GM23338 (cell line): ENCODE results near the gene MAP1LC3B2. TPM values are rescaled to one million over a fixed set of nuclear protein-coding genes. Genes with fewer than 3 reads are reported as not detected.

Experiments
- ATAC-seq: fragments of 200-7000 bp; cut with Tn5 transposase; 3 replicates; pipeline ENCODE4 v1.9.1; 2020
- DNase-seq: peaks from one replicate; pipeline ENCODE4 v3.0.0-alpha.2; 2015; ENCODE audit warnings: low spot score
- H2AFZ ChIP-seq: fragments of 200-600 bp; sonication (generic); 2 replicates; pipeline ENCODE4 v1.8.0; 2016; ENCODE audit warnings: antibody characterized with exemption, mild to moderate bottlenecking, moderate library complexity
- H3F3A ChIP-seq: fragments of 200-600 bp; sonication (generic); replicated peaks from 2 replicates; pipeline ENCODE4 v1.8.0; 2017; ENCODE audit warnings: antibody characterized with exemption, mixed run types, low read depth
- H3K27ac ChIP-seq: fragments of 200-600 bp; sonication (generic); 2 replicates; pipeline ENCODE4 v1.6.1; 2016; ENCODE audit warnings: low read depth
- H3K27me3 ChIP-seq: fragments of 200-600 bp; sonication (generic); 2 replicates; pipeline ENCODE4 v1.8.0; 2016; ENCODE audit warnings: mild to moderate bottlenecking, mixed run types, moderate library complexity; ENCODE audit not compliant: insufficient read depth
- H3K36me3 ChIP-seq: fragments of 200-600 bp; sonication (generic); 2 replicates; pipeline ENCODE4 v1.8.0; 2016; ENCODE audit warnings: mild to moderate bottlenecking; ENCODE audit not compliant: insufficient read depth
- H3K4me1 ChIP-seq: fragments of 200-600 bp; sonication (generic); 2 replicates; pipeline ENCODE4 v1.8.0; 2016; ENCODE audit warnings: mild to moderate bottlenecking, moderate library complexity; ENCODE audit not compliant: insufficient read depth
- H3K4me2 ChIP-seq: fragments of 200-600 bp; sonication (generic); 2 replicates; pipeline ENCODE4 v1.7.1; 2017; ENCODE audit warnings: mixed run types
- H3K4me3 ChIP-seq: fragments of 200-600 bp; sonication (generic); 2 replicates; pipeline ENCODE4 v1.6.1; 2016; ENCODE audit warnings: mixed run types
- H3K79me2 ChIP-seq: fragments of 200-600 bp; sonication (generic); replicated peaks from 2 replicates; pipeline ENCODE4 v1.8.0; 2017; ENCODE audit warnings: mild to moderate bottlenecking; ENCODE audit not compliant: insufficient read depth
- H3K9me2 ChIP-seq: fragments of 200-600 bp; sonication (generic); 2 replicates; pipeline ENCODE4 v1.8.0; 2017; ENCODE audit not compliant: insufficient read depth
- H4K20me1 ChIP-seq: fragments of 200-600 bp; sonication (generic); replicated peaks from 2 replicates; pipeline ENCODE4 v1.8.0; 2017; ENCODE audit warnings: mild to moderate bottlenecking; ENCODE audit not compliant: insufficient read depth
- H3K27ac Mint-ChIP-seq: 2 replicates; pipeline ENCODE4 v1.8.0; 2020; ENCODE audit warnings: inconsistent platforms, mild to moderate bottlenecking, moderate library complexity, mixed read lengths
- H3K27me3 Mint-ChIP-seq: 3 replicates; pipeline ENCODE4 v1.8.0; 2022; ENCODE audit warnings: low read depth, mild to moderate bottlenecking, moderate library complexity, mixed read lengths, inconsistent platforms; ENCODE audit not compliant: insufficient read depth, poor library complexity
- H3K36me3 Mint-ChIP-seq: 3 replicates; pipeline ENCODE4 v1.8.0; 2021; ENCODE audit warnings: low read depth, mild to moderate bottlenecking, inconsistent platforms, moderate library complexity, mixed read lengths
- H3K4me1 Mint-ChIP-seq: 3 replicates; pipeline ENCODE4 v1.8.0; 2020; ENCODE audit warnings: mild to moderate bottlenecking, inconsistent platforms, mixed read lengths
- H3K4me3 Mint-ChIP-seq: 3 replicates; pipeline ENCODE4 v1.8.0; 2021; ENCODE audit warnings: moderate library complexity, mild to moderate bottlenecking, inconsistent platforms, mixed read lengths
- H3K9me3 Mint-ChIP-seq: 3 replicates; pipeline ENCODE4 v1.8.0; 2020; ENCODE audit warnings: moderate library complexity, mild to moderate bottlenecking, inconsistent platforms, mixed read lengths
- CREB1 ChIP-seq: fragments of 250-450 bp; sonication (Bioruptor Pico); IDR thresholded peaks from 2 replicates; pipeline ENCODE4 v1.5.0; 2020; ENCODE audit warnings: low read depth, mild to moderate bottlenecking, moderate library complexity
- EZH2phosphoT487 ChIP-seq: fragments of 200-600 bp; sonication (generic); IDR thresholded peaks from one replicate; pipeline ENCODE4 v1.8.1; 2018; ENCODE audit warnings: antibody characterized with exemption; ENCODE audit not compliant: unreplicated experiment
- NANOG ChIP-seq: IDR thresholded peaks from 2 replicates; pipeline ENCODE4 v1.6.1; 2016; ENCODE audit warnings: antibody characterized with exemption, borderline replicate concordance
- polyA plus RNA-seq: library from polyadenylated mRNA; unstranded; fragments of >200 nt; fragmentation: Nextera tagmentation; extraction: Ambion mirVana; gene quantifications from 2 replicates; pipeline ENCODE4 v1.2.1, GENCODE V29; 2016
- total RNA-seq: library from RNA; depleted of rRNA; stranded (reverse); fragments of >200 nt; shearing (Covaris generic); gene quantifications from 2 replicates; pipeline ENCODE4 v1.2.3, GENCODE V29; 2014
- TF ChIP-seq, protein P1 (sequence below), 2 experiments: fragments of 200-600 bp in 1 of 2; sonication (generic) in 1 of 2; conservative IDR thresholded peaks; 2 replicates each; pipeline versions ENCODE4 v1.5.1 to v1.6.1; 2016 to 2017; ENCODE audit warnings: antibody characterized with exemption in 2 of 2, low read depth in 2 of 2, mild to moderate bottlenecking in 2 of 2, moderate library complexity in 1 of 2
- TF ChIP-seq, protein P2 (sequence below): IDR thresholded peaks from one replicate; pipeline ENCODE4 v1.6.1; 2018; ENCODE audit warnings: antibody characterized with exemption; ENCODE audit not compliant: unreplicated experiment
- TF ChIP-seq, protein P3 (sequence below): fragments of 250-450 bp; sonication (Bioruptor Pico); IDR thresholded peaks from 2 replicates; pipeline ENCODE4 v1.5.0; 2020; ENCODE audit warnings: mild to moderate bottlenecking, moderate library complexity

Gene MAP1LC3B2
- total and polyA plus RNA-seq, 2 experiments from 2014 or later = 1.3 to 6.7 TPM

DNA sequence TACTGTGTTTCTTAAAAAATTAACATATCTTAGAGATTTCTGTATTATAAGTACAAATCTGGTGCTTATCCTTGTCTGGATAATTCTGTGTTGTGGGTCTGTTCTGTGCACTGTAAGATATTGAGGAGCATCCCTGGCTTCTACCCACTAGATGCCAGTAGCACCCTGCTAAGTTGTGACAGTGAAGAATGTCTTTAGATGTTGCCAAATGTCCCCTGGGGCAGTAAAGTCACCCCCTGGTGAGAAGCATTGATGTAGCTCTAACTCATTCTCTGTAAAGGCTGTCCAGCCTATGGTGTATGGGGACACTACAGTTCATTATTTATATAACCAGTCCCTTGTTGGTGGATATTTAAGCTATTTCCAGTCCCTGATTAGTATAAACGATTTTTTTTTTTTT lies 31.4 kb downstream of the MAP1LC3B2 start:
- peaks cover 15% of the 10 kb centered on the region for H3K9me2 ChIP-seq
- no peak overlapping the region for H3K27ac Mint-ChIP-seq
- no peak overlapping the region for H3K4me2 ChIP-seq
- DNase-seq = no peak
- no peaks in the 10 kb centered on the region for H3K79me2 ChIP-seq
- H3K9me3 Mint-ChIP-seq = no peaks in the 10 kb centered on the region; the same call in 1 of the 3 replicates
- no peaks in the 10 kb centered on the region; the same call in 2 of the 3 replicates for H3K4me1 Mint-ChIP-seq
- H3K27me3 Mint-ChIP-seq = peaks cover 5% of the 10 kb centered on the region
- TF ChIP-seq EZH2phosphoT487 = no peak
- TF ChIP-seq, protein P1, sequence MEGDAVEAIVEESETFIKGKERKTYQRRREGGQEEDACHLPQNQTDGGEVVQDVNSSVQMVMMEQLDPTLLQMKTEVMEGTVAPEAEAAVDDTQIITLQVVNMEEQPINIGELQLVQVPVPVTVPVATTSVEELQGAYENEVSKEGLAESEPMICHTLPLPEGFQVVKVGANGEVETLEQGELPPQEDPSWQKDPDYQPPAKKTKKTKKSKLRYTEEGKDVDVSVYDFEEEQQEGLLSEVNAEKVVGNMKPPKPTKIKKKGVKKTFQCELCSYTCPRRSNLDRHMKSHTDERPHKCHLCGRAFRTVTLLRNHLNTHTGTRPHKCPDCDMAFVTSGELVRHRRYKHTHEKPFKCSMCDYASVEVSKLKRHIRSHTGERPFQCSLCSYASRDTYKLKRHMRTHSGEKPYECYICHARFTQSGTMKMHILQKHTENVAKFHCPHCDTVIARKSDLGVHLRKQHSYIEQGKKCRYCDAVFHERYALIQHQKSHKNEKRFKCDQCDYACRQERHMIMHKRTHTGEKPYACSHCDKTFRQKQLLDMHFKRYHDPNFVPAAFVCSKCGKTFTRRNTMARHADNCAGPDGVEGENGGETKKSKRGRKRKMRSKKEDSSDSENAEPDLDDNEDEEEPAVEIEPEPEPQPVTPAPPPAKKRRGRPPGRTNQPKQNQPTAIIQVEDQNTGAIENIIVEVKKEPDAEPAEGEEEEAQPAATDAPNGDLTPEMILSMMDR (conservative IDR thresholded peaks at IDR 0.05; ENCODE audit: low read depth in 2 of 2) = peak in 1 of 2 experiments; percentile 12; a peak in 1 of 4 replicates
- H3K27ac ChIP-seq = no peak overlapping the region
- H4K20me1 ChIP-seq = no peaks in the 10 kb centered on the region
- H3F3A ChIP-seq = no peaks in the 10 kb centered on the region
- no peak for ATAC-seq
- peaks cover 2% of the 10 kb centered on the region; the same call in 2 of the 3 replicates for H3K36me3 Mint-ChIP-seq
- no peak overlapping the region for H3K4me3 Mint-ChIP-seq
- no peaks in the 10 kb centered on the region for H3K27me3 ChIP-seq
- no peaks in the 10 kb centered on the region for H3K4me1 ChIP-seq
- no peak overlapping the region for H3K4me3 ChIP-seq
- H3K36me3 ChIP-seq = no peaks in the 10 kb centered on the region
- no peak overlapping the region for H2AFZ ChIP-seq

DNA sequence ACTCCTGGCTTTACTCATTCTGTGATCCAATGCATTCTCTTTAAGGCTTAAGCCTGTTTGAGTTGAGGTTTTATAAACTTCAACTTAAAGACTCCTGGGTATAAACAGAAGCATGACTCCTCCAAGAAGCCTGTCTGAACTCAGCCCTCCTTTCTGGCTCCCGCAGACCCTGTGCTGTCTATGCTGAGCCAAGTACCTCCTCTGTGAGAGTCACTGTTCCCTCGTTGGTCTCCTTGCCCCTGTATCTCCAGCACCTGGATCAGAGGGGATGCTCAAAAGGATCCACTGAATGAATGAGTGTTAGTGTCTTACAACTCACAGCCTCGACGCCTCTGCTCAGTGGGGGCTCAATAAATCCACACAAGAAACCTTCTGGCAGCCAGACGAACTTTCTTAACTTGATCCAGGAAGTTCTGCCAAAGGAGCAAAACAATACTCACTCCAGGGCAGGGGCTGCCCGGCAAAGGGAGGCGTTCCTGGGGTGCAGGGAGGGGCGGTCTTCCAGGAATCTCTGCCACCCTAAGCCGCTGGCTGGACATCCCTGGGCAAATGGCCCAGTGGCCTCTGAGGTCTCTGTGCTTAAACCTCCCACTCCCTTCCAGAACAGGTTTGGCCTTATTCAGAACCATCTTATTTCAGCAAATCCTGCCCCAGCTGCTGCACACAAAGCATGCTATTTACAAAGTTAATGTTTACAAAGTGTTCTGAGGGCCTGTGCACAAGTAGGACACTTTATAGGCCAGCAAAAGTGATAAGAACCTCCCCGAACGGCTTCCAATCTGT lies 32.9 kb downstream of the MAP1LC3B2 start:
- Histone ChIP-seq H3K4me3 (no peak overlapping the region), H3K27ac (no peak overlapping the region), H3F3A (no peaks in the 10 kb centered on the region), H3K27me3 (no peaks in the 10 kb centered on the region), H3K9me2 (peaks cover 16% of the 10 kb centered on the region), H3K4me2 (no peak overlapping the region), H2AFZ (peak overlapping the region; percentile 72), H3K4me1 (no peaks in the 10 kb centered on the region), H4K20me1 (no peaks in the 10 kb centered on the region), H3K79me2 (no peaks in the 10 kb centered on the region), H3K36me3 (no peaks in the 10 kb centered on the region)
- Mint-ChIP-seq H3K4me1 (no peaks in the 10 kb centered on the region; the same call in 2 of the 3 replicates), H3K27me3 (peaks cover 6% of the 10 kb centered on the region), H3K36me3 (no peaks in the 10 kb centered on the region; the same call in 2 of the 3 replicates), H3K9me3 (no peaks in the 10 kb centered on the region; the same call in 1 of the 3 replicates), H3K4me3 (no peak overlapping the region), H3K27ac (no peak overlapping the region)
- DNase-seq = no peak
- no peak for ATAC-seq
- TF ChIP-seq EZH2phosphoT487 = no peak
- TF ChIP-seq NANOG = no peak
- TF ChIP-seq, protein P2, sequence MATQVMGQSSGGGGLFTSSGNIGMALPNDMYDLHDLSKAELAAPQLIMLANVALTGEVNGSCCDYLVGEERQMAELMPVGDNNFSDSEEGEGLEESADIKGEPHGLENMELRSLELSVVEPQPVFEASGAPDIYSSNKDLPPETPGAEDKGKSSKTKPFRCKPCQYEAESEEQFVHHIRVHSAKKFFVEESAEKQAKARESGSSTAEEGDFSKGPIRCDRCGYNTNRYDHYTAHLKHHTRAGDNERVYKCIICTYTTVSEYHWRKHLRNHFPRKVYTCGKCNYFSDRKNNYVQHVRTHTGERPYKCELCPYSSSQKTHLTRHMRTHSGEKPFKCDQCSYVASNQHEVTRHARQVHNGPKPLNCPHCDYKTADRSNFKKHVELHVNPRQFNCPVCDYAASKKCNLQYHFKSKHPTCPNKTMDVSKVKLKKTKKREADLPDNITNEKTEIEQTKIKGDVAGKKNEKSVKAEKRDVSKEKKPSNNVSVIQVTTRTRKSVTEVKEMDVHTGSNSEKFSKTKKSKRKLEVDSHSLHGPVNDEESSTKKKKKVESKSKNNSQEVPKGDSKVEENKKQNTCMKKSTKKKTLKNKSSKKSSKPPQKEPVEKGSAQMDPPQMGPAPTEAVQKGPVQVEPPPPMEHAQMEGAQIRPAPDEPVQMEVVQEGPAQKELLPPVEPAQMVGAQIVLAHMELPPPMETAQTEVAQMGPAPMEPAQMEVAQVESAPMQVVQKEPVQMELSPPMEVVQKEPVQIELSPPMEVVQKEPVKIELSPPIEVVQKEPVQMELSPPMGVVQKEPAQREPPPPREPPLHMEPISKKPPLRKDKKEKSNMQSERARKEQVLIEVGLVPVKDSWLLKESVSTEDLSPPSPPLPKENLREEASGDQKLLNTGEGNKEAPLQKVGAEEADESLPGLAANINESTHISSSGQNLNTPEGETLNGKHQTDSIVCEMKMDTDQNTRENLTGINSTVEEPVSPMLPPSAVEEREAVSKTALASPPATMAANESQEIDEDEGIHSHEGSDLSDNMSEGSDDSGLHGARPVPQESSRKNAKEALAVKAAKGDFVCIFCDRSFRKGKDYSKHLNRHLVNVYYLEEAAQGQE = no peak
- TF ChIP-seq CREB1 (CRISPR knock-in tag) = no peak
- TF ChIP-seq, protein P3, sequence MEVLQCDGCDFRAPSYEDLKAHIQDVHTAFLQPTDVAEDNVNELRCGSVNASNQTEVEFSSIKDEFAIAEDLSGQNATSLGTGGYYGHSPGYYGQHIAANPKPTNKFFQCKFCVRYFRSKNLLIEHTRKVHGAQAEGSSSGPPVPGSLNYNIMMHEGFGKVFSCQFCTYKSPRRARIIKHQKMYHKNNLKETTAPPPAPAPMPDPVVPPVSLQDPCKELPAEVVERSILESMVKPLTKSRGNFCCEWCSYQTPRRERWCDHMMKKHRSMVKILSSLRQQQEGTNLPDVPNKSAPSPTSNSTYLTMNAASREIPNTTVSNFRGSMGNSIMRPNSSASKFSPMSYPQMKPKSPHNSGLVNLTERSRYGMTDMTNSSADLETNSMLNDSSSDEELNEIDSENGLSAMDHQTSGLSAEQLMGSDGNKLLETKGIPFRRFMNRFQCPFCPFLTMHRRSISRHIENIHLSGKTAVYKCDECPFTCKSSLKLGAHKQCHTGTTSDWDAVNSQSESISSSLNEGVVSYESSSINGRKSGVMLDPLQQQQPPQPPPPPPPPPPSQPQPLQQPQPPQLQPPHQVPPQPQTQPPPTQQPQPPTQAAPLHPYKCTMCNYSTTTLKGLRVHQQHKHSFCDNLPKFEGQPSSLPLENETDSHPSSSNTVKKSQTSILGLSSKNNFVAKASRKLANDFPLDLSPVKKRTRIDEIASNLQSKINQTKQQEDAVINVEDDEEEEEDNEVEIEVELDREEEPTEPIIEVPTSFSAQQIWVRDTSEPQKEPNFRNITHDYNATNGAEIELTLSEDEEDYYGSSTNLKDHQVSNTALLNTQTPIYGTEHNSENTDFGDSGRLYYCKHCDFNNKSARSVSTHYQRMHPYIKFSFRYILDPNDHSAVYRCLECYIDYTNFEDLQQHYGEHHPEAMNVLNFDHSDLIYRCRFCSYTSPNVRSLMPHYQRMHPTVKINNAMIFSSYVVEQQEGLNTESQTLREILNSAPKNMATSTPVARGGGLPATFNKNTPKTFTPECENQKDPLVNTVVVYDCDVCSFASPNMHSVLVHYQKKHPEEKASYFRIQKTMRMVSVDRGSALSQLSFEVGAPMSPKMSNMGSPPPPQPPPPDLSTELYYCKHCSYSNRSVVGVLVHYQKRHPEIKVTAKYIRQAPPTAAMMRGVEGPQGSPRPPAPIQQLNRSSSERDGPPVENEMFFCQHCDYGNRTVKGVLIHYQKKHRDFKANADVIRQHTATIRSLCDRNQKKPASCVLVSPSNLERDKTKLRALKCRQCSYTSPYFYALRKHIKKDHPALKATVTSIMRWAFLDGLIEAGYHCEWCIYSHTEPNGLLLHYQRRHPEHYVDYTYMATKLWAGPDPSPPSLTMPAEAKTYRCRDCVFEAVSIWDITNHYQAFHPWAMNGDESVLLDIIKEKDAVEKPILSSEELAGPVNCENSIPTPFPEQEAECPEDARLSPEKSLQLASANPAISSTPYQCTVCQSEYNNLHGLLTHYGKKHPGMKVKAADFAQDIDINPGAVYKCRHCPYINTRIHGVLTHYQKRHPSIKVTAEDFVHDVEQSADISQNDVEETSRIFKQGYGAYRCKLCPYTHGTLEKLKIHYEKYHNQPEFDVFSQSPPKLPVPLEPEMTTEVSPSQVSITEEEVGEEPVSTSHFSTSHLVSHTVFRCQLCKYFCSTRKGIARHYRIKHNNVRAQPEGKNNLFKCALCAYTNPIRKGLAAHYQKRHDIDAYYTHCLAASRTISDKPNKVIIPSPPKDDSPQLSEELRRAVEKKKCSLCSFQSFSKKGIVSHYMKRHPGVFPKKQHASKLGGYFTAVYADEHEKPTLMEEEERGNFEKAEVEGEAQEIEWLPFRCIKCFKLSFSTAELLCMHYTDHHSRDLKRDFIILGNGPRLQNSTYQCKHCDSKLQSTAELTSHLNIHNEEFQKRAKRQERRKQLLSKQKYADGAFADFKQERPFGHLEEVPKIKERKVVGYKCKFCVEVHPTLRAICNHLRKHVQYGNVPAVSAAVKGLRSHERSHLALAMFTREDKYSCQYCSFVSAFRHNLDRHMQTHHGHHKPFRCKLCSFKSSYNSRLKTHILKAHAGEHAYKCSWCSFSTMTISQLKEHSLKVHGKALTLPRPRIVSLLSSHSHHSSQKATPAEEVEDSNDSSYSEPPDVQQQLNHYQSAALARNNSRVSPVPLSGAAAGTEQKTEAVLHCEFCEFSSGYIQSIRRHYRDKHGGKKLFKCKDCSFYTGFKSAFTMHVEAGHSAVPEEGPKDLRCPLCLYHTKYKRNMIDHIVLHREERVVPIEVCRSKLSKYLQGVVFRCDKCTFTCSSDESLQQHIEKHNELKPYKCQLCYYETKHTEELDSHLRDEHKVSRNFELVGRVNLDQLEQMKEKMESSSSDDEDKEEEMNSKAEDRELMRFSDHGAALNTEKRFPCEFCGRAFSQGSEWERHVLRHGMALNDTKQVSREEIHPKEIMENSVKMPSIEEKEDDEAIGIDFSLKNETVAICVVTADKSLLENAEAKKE (CRISPR knock-in tag) = no peak
